ENCODE measurements around the gene XRCC6. TPM values are rescaled to one million over a fixed set of nuclear protein-coding genes. Genes with fewer than 3 reads are reported as not detected.

Gene XRCC6
- total and polyA plus RNA-seq, 2 of the 13 experiments (the other 11 are each of a cell fraction or from before 2014, with no cell fraction given) = 124 to 625 TPM

DNA sequence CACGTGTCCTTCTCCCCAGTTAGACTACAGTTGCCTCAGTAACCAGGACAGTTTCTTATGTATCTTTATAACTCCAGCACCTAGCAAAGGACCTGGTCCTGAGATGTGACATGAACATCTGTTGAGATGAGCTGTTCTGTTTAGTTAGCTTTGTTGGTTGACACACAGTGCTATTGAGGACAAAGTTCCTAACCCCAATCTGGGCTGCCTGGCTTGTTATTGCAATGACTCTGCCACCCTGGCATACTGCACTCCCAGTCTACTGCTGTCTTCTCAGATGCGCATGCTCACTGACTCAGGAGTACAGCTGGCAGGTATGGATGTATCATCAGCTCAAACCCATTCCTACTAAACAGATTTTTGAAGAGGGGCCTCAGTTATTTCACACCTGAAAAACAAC lies 7.6 kb upstream of the XRCC6 start:
- peak; percentile 36 for FAIRE-seq
- Histone ChIP-seq H3K27me3 (ENCODE audit: control insufficient read depth in 1 of 2, insufficient read depth in 2 of 2, low read length in 2 of 2) (no peaks in the 10 kb centered on the region), H2AFZ (ENCODE audit: low read length) (no peak overlapping the region), H3K9ac (ENCODE audit: insufficient read depth, low read depth, low read length) (no peak overlapping the region), H3K9me3 (ENCODE audit: low read length) (no peaks in the 10 kb centered on the region), H4K20me1 (ENCODE audit: insufficient read depth, low read length) (no peaks in the 10 kb centered on the region), H3K4me2 (ENCODE audit: low read depth, low read length) (peak overlapping the region; percentile 25; the same call in 1 of the 2 replicates), H3K4me3 (replicated peaks in 1 of 3; ENCODE audit: insufficient read depth in 1 of 3, low read depth in 2 of 3, low read length in 3 of 3) (no peak overlapping the region), H3K79me2 (ENCODE audit: insufficient read depth, low read length) (peaks cover 3% of the 10 kb centered on the region), H3K36me3 (replicated peaks in 1 of 2; ENCODE audit: control insufficient read depth in 1 of 2, insufficient read depth in 2 of 2, low read length in 2 of 2) (no peaks in the 10 kb centered on the region), H3K4me1 (ENCODE audit: insufficient read depth, low read length) (peaks cover 53% of the 10 kb centered on the region), H3K27ac (ENCODE audit: extremely low read length, insufficient read depth, low read length) (peak overlapping the region; percentile 17)
- WGBS (ENCODE audit: low lambda C conversion rate) = 71% methylated on average over 2 of the region's 2 CpGs
- intact Hi-C loops (cut with micrococcal nuclease; ENCODE audit: unreplicated experiment) = no loop called here
- in situ Hi-C loops (cut with HindIII; ENCODE audit: extremely low pct_ligation_motif_present, low pct_unique_long_range_greater_than_20kb) = no loop called here
- ChIA-PET POLR2A (interaction anchor here (0.5 to 1.5 kb wide), 5 partner anchors 8 to 71 kb away, joined by 3 to 7 read pairs (median 6); partner anchors contain the start of genes DESI1, PMM1 and XRCC6), CTCF (ENCODE audit: low intra/inter-chr PET ratio, low total read pairs) (interaction anchor here (1.0 kb wide), 1 partner anchor 36 kb away, joined by 3 read pairs; no protein-coding TSS in a partner anchor)
- ATAC-seq = peak; percentile 87
- BruUV-seq (replicated peaks) = no TSS peak
- DNase-seq (ENCODE audit: low spot score) = peak; percentile 41
- TF ChIP-seq ARID2 (CRISPR knock-in tag; IDR thresholded peaks at IDR 0.05; ENCODE audit: borderline replicate concordance) (no peak), EEA1 (CRISPR knock-in tag; IDR thresholded peaks at IDR 0.05; ENCODE audit: borderline replicate concordance) (no peak), PPARG (CRISPR knock-in tag; conservative IDR thresholded peaks at IDR 0.05) (peak; percentile 26; the same call in 1 of the 2 replicates), ZSCAN25 (CRISPR knock-in tag; IDR thresholded peaks at IDR 0.05) (no peak), FOXC1 (CRISPR knock-in tag; IDR thresholded peaks at IDR 0.05; ENCODE audit: borderline replicate concordance) (no peak), CEBPG (CRISPR knock-in tag; IDR thresholded peaks at IDR 0.05) (peak; percentile 28; the same call in 1 of the 2 replicates), NFRKB (IDR thresholded peaks at IDR 0.05) (no peak), THAP7 (CRISPR knock-in tag; IDR thresholded peaks at IDR 0.05) (no peak), POLR2AphosphoS5 (IDR thresholded peaks at IDR 0.05; ENCODE audit: low read depth, low read length) (peak; percentile 33; the same call in 1 of the 2 replicates), CEBPB (IDR thresholded peaks at IDR 0.05; ENCODE audit: borderline replicate concordance, low read depth, low read length) (peak; percentile 3; the same call in 1 of the 2 replicates), ZNF207 (IDR thresholded peaks at IDR 0.05; ENCODE audit: borderline replicate concordance) (no peak), MEF2D (CRISPR knock-in tag; IDR thresholded peaks at IDR 0.05) (no peak), MED13 (CRISPR knock-in tag; IDR thresholded peaks at IDR 0.05) (no peak), RFXANK (CRISPR knock-in tag; IDR thresholded peaks at IDR 0.05) (no peak), HIC2 (CRISPR knock-in tag; IDR thresholded peaks at IDR 0.05; ENCODE audit: low read depth) (peak; percentile 70; the same call in 1 of the 2 replicates), SAP130 (CRISPR knock-in tag; IDR thresholded peaks at IDR 0.05; ENCODE audit: low read depth) (peak; percentile 38; the same call in 1 of the 2 replicates), ZNF263 (CRISPR knock-in tag; IDR thresholded peaks at IDR 0.05) (no peak), HNF4G (IDR thresholded peaks at IDR 0.05; ENCODE audit: borderline replicate concordance, low read depth, low read length) (peak; percentile 38; the same call in 1 of the 2 replicates), HNF4G (CRISPR knock-in tag; IDR thresholded peaks at IDR 0.05; ENCODE audit: borderline replicate concordance, low read depth) (no peak), ZNF414 (CRISPR knock-in tag; IDR thresholded peaks at IDR 0.05) (0 out of 2 replicates have a peak, but pooled peaks have one; percentile 1)
- TF ChIP-seq, protein P1, sequence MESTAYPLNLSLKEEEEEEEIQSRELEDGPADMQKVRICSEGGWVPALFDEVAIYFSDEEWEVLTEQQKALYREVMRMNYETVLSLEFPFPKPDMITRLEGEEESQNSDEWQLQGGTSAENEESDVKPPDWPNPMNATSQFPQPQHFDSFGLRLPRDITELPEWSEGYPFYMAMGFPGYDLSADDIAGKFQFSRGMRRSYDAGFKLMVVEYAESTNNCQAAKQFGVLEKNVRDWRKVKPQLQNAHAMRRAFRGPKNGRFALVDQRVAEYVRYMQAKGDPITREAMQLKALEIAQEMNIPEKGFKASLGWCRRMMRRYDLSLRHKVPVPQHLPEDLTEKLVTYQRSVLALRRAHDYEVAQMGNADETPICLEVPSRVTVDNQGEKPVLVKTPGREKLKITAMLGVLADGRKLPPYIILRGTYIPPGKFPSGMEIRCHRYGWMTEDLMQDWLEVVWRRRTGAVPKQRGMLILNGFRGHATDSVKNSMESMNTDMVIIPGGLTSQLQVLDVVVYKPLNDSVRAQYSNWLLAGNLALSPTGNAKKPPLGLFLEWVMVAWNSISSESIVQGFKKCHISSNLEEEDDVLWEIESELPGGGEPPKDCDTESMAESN (CRISPR knock-in tag; conservative IDR thresholded peaks at IDR 0.05) = 0 out of 2 replicates have a peak, but pooled peaks have one; percentile 33
